COLO829 (cell line): ENCODE measurements around the gene MANSC4.

Experiments
- DNase-seq: peaks from one replicate; pipeline ENCODE4 v3.0.0; 2012; ENCODE audit warnings: low spot score

The MANSC4 gene

GRCh38 chr12:27800819-27801218 is 20.8 kb upstream of the MANSC4 start:
- no peak for DNase-seq

- DNase-seq, result no peak
Observed at GRCh38 chr12:27797301-27798025, 17.4 kb upstream of the MANSC4 start.

GRCh38 chr12:27796128-27796527 is 16.1 kb upstream of the MANSC4 start:
- no peak for DNase-seq

- no peak for DNase-seq
Observed at GRCh38 chr12:27794818-27795584, 15.0 kb upstream of the MANSC4 start.

GRCh38 chr12:27790179-27790578 is 10.1 kb upstream of the MANSC4 start:
- DNase-seq, result no peak

- DNase-seq, result no peak
Observed at GRCh38 chr12:27787559-27787958, 7.5 kb upstream of the MANSC4 start.

GRCh38 chr12:27785882-27786570 is 6.0 kb upstream of the MANSC4 start:
- DNase-seq, result no peak

GRCh38 chr12:27782481-27782880 is 2.4 kb upstream of the MANSC4 start:
- DNase-seq, result no peak

- DNase-seq, result no peak
Observed at GRCh38 chr12:27781680-27782079, 1.6 kb upstream of the MANSC4 start.

- no peak for DNase-seq
Observed at GRCh38 chr12:27780612-27781408, 774 bp upstream of the MANSC4 start.

GRCh38 chr12:27779416-27779919 is 568 bp downstream of the MANSC4 start:
- DNase-seq, result no peak

GRCh38 chr12:27778206-27778605 is 1.8 kb downstream of the MANSC4 start:
- DNase-seq, result no peak

- peak; percentile 52 for DNase-seq
Observed at GRCh38 chr12:27777141-27777540, 2.9 kb downstream of the MANSC4 start.

GRCh38 chr12:27772328-27773049 is 7.5 kb downstream of the MANSC4 start:
- DNase-seq, result peak; percentile 48

GRCh38 chr12:27771481-27772327 is 8.3 kb downstream of the MANSC4 start:
- DNase-seq, result no peak

- DNase-seq, result no peak
Observed at GRCh38 chr12:27769142-27769673, 10.8 kb downstream of the MANSC4 start.

GRCh38 chr12:27766587-27766986 is 13.4 kb downstream of the MANSC4 start:
- DNase-seq, result no peak

- no peak for DNase-seq
Observed at GRCh38 chr12:27762757-27763156, 17.3 kb downstream of the MANSC4 start.

- DNase-seq, result no peak
Observed at GRCh38 chr12:27756670-27757195, 23.3 kb downstream of the MANSC4 start.

- no peak for DNase-seq
Observed at GRCh38 chr12:27754795-27755194, 25.2 kb downstream of the MANSC4 start.
